ENCODE measurements around the gene SEC14L3. TPM values are rescaled to one million over a fixed set of nuclear protein-coding genes. Genes with fewer than 3 reads are reported as not detected.

SEC14L3 gene
- total and polyA plus RNA-seq, 10 of the 15 experiments (the other 5 are each of a cell fraction or from before 2014, with no cell fraction given), result 0.03 TPM; not detected in 9

DNA sequence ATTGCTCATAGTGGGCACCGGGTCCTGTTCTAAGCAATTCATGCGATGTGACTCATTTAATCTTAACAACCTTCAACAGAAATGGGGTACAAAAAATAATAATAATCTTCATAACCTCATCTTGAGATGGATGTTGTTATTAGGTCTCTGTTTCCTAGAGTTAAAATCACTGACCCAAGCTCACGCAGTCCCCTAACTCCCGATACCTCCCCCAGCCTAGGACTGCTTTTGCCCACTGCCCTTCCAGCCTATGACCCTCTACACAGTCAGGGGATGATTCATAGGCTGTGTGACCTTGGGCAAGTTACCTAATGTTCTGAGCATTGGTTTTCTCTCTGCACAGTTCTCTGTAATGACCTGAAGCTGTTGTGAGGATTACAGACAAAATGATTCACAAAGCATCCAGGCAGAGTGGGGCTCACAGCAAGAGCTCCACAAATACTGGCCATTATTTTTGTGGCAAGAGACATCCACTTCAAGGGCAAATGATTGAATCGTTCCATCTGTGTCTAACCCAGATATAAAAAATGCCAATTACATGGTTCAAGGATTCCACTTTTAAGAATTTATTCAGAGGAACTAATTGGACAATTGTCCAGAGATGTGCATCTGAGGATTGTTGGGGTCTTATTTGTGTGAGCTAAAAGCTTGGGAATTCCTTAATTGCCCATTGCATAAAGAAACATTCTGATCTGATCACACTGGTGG, 26.2 kb downstream of the SEC14L3 start:
- no TSS peak for BruUV-seq (replicated peaks)
- H3K36me3 ChIP-seq (ENCODE audit: control insufficient read depth in 2 of 2, insufficient read depth in 2 of 2, low read length in 1 of 2), result no peaks in the 10 kb centered on the region
- FAIRE-seq (no peak), ATAC-seq (no peak), DNase-seq (ENCODE audit: low read depth, low spot score) (no peak)
- 37% methylated on average over 5 of the region's 5 CpGs for WGBS (ENCODE audit: insufficient coverage, insufficient replicate concordance, low lambda C conversion rate, missing lambda C conversion rate)
- H3K4me2 ChIP-seq (ENCODE audit: control insufficient read depth, insufficient read depth), result no peak overlapping the region
- no peaks in the 10 kb centered on the region for H3K9me3 ChIP-seq (replicated peaks; ENCODE audit: control insufficient read depth, insufficient read depth, low read length)
- H3K4me3 ChIP-seq, result no peak overlapping the region
- H4K20me1 ChIP-seq (ENCODE audit: control insufficient read depth, insufficient read depth), result no peaks in the 10 kb centered on the region
- H2AFZ ChIP-seq (ENCODE audit: control insufficient read depth, low read depth, low read length), result no peak overlapping the region
- RAD21 ChIA-PET (ENCODE audit: unreplicated experiment), result interaction anchor here (1.1 to 3.4 kb wide), 7 partner anchors 21 to 309 kb away, joined by 3 to 16 read pairs (median 7); partner anchors contain the start of genes MTFP1 and TCN2
- TF ChIP-seq HDAC2 (IDR thresholded peaks at IDR 0.05) (no peak), FOXM1 (IDR thresholded peaks at IDR 0.05; ENCODE audit: low read depth, low read length) (0 out of 2 replicates have a peak, but pooled peaks have one; percentile 28), STAT1 (conservative IDR thresholded peaks at IDR 0.05) (no peak)
- POLR2A ChIA-PET, result interaction anchor here (1.6 kb wide), 1 partner anchor 21 kb away, joined by 5 read pairs; no protein-coding TSS in a partner anchor
- peaks cover 11% of the 10 kb centered on the region for H3K4me1 ChIP-seq (ENCODE audit: control insufficient read depth, insufficient read depth, low read length)
- no peaks in the 10 kb centered on the region for H3K27me3 ChIP-seq (replicated peaks in 1 of 2; ENCODE audit: control insufficient read depth in 2 of 2, insufficient read depth in 2 of 2, low read length in 1 of 2)
- SMC1A ChIA-PET (ENCODE audit: uncharacterized antibody, unreplicated experiment), result interaction anchor here (0.6 to 3.3 kb wide), 11 partner anchors 13 to 159 kb away, joined by 3 to 11 read pairs (median 5); no protein-coding TSS in a partner anchor
- intact Hi-C loops (cut with micrococcal nuclease; ENCODE audit: unreplicated experiment) (loop anchor here (1.0 to 5.0 kb wide), 2 partner anchors 40 to 157 kb away; no protein-coding TSS in a partner anchor), in situ Hi-C loops (cut with MboI) (loop anchor here (10.0 kb wide), 1 partner anchor 309 kb away; no protein-coding TSS in a partner anchor)
- H3K27ac ChIP-seq (ENCODE audit: control insufficient read depth, insufficient read depth), result no peak overlapping the region
- CTCF ChIA-PET, result interaction anchor here (0.6 to 3.7 kb wide), 20 partner anchors 9 to 474 kb away, joined by 3 to 24 read pairs (median 4); partner anchors contain the start of genes MTFP1 and SEC14L2
- H3K79me2 ChIP-seq (ENCODE audit: control insufficient read depth, insufficient read depth, low read length), result no peaks in the 10 kb centered on the region
- no peak overlapping the region for H3K9ac ChIP-seq (ENCODE audit: control insufficient read depth, insufficient read depth, low read length)

Measured in GM12878 (cell line).